T-helper 1 cell (primary cell): Measurements from ENCODE around the gene EIF3F.

Experiments used
- DNase-seq, 5 donors: peaks; one replicate each; pipeline ENCODE4 v3.0.0-alpha.2; 2012 to 2020

EIF3F gene

DNA sequence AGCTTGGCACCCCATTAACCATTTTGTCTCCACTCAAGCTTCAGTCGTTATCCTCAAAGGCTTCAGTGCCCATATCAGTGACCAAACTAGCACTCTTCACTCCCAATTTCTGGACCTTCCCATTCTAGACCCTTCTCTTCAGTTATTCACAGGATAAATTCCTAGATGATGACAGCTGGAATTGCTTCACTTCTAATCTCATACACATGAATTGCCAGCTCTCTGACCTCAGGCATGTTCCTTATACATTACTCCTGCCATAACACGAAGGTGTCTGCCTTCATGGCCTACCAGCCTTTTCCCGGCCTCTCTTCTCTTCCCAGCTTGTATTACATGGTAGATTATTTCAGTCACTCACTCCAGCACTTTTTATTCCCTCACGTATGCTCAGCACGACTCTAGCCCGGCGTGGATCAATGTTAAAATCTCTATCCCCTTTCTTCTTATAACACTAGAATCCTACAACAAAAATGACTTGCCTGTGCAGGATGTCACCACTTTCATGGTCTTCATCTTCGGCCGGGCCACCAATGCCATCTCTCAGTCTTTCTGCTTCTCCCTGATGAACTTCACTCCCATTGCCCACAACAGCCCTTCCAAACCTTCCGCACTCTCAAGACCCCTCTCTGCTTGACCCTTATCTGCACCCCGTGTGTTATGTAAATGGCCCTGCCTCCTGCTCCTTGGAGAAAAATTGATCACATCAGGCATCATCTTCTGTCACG, 36.9 kb downstream of the EIF3F start:
- no peak for DNase-seq

DNA sequence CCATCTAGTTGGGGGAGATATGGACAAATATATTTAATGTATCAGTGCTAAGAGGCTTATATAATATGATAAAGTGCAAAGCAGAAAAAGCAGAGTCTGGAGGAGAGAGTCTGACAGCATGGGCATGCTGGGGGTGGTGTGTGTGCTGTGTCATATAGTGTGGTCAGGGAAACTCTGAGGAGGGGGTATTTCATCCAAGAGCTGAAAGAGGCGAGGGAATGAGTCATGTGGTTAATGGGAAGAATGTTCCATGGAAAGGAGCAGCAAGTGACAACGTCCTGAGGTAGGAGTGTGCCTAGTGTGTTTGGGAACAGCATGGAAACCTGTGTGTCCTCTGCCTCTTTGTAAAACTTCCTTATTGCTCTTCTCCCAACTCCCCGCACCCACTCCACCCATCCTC, 38.0 kb downstream of the EIF3F start:
- DNase-seq, result no peak

DNA sequence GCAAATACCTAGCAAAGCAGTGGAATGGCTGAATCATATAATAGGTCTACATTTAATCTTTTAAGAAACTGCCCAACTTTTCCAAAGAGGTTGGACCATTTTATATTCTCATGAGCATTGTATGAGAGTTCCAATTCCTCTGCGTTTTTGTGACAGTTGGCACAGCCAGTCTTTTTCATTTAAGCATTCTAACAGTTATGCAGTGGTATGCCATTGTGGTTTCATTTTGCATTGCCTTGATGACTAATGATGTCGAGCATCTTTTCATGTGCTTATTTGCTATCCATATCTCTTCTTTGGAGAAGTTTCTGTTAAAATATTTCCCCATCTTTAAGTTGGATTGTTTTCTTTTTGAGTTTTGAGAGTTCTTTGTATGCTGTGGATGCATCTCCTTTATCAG, 38.7 kb downstream of the EIF3F start:
- no peak for DNase-seq

DNA sequence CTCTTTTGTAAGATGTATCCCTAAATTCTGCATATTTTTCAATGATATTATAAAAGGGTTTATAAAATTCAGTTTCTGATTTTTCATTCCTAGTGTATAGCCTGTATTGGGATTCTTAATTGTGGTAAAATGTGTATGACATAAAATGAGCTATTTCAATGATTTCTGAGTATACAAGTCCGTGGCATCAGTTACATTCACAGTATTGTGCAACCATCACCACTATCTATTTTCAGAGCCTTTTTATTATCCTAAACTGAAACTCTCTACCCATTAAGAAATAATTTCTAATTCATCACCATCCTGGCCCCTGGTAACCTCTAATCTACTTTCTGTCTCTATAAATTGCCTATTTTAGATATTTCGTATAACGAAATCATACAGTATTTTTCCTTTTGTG, 39.8 kb downstream of the EIF3F start:
- DNase-seq, result no peak

DNA sequence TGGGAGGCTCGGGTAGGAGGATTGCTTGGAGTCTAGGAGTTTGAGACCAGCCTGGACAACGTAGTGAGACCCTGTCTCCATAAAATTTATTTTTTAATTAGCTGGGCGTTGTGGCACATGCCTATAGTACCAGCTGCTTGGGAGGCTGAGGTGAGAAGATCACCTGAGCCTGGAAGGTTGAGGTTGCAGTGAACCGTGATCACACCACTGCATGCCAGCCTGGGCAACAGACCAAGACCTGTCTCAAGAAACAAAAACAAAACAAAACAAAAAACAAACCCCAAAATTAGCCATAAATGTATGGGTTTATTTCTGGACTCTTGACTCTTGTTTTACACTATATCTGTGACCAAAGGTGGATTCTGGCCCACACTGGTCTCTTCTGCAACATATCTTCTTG, 41.6 kb downstream of the EIF3F start:
- DNase-seq, result no peak

DNA sequence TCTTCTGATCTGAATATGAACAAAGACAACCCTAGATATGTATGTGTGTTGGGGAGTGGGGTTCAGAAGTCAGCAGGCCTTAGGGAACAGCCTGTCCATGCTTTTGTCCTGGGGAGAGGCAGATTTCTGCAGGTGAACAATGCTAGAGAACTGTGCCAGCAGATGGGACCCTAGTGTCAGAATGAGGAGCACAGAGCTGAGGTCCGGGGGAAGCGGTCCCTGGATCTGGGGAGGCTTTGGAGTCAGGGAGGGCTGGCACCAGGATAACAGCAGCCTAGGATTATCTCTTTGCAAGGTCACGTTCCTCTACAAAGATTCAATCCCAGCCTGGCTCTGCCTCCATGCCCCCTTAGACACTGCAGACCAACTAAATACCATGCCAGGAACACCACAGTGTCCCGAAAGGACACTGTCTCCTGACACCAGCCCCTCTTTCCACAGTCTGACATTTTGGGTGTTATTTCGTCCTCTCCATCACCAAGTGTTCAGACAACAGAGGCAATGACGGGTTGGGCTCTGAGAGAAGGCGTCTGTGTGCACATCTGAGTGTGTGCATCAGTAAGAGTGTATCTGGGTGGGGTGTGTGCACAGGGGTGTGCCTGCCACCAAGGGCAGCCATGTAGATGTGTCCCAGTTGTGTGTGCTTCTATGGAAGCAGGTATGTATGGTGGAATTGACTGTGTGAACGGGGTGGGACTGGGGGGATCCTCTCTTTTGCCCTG, 43.5 kb downstream of the EIF3F start:
- no peak for DNase-seq

DNA sequence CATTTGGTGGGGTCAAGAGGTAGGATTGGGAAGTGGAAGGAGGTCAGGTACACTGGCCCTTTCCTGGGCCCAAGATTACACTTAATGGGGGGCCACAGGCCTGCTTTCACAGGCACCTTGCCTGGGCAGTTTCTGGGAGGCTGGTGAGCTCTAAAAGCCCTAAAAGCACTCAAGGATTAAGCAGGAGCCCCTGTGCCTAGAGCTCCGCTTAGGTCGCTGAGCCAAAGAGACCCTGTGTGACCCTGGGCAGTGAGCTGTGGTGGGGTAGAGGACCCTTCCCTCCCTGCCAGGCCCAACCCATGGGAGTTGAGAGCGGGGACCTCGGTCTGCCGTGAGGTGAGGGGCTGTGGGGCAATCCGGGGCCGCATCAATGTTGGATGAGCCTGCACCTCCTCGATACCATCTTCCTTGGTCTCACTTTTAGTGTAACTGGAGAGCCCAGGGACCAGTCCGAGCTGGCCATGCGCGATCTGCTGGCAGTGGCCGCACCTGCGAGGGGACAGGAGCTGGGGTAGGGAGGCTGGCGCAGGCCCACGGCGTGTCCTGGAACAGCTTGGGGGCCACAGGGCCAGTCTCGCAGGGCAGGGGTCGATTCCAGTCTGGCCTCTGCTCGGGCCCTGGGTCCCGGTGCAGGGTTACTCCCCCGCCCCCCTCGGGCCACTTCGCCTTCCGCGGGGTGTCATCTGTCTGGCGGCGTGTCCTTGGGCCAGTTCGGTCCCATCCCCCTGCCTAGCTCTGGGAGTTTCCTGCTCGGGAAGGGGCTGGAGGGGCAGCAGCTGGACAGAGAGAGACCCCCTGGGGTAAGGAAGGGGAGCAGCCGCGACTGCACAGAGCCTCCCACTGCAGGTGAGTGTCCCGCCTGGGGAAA, 44.3 kb downstream of the EIF3F start:
- no peak for DNase-seq

DNA sequence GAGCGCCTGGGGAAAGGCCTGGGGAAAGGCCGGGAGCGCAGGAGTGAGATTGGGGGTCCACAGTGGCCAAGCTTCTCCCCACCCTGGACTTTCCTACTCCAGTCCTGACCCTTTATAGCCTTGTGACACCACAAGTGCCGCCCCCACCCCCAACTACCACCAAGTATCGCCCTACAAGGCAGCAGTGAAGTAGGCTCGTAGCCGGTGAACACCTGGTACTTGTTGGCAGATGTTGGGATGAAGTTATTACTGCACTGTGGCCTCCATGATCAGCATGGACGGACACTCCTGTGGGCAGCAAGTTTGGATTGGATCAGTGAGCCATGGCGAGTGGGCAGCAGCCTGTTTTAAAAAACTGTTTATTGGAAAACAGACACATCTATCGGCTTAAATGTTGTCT, 45.0 kb downstream of the EIF3F start:
- no peak for DNase-seq

DNA sequence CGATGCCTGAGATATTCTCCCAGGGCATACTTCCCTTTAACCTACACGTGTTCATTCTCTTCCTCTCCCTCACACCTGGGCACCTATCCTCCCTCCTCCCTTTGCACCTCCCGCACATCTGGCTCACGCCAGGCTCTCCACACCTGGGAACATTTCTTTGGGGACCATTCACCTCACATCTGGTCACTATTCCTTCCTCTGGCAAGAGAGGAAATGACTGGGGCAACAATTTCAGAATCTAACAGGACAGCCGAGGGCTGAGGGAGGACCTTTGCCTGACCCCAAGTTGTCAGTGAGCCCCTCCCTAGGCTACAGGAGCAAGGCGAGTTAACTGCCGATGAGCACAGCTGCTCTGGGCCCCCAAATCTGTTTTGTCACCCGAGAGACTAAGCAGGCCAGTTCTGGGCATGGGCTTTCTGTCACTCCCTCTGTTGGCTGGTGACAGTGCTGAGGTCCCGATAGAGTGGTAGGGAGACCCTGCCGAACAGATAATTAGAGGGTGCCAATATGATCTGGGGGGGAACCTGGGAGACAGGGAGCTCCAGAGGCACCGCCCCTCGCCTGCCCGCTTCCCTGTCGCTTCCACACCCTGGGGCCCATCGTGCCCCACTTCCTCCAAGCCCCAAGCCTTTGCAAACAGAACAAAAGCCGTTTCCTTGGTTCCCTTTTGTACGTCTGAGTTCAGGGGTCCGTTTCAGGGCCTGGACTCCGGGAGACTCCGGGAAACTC, 45.6 kb downstream of the EIF3F start:
- no peak for DNase-seq

DNA sequence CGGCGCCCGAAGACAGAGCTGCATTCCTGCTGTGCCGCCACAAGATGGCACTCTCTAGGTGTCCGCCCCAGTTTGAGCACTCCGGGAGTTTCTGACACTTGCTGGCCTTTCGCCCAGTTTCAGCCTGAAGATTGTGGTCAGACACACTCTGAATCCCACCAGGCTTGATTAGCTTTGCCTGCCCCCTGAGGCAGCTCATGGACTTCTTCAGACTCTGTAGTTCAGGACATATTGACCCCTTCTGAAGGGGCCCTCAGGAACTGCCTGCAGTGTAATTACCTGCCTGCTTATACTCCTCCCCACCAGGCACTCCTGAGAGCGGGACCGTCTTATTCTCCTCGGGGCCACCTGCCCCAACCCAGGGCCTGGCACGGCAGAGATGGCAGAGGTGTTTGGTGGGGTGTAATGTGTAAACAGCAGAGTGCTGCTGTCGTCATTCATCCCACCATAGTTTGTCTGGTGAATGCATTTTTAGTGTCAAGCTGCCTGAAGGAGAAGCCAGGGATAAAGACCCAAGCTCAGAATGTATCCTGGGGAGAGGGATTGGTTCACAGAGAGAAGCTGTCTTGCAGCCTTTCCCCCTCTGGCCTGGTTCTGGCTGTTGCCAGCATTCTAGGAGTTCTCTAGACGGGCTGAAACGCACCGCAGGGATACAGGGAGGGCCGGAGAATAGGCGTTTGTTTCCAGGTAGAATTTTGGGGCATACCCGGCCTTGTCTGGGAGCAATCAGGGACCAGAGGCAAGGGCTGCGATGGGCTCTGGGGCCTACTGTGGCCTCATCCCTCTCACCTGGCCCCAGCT, 46.4 kb downstream of the EIF3F start:
- DNase-seq, result peak in 4 of 5 donors; percentile 27 to 33 (median 28)

DNA sequence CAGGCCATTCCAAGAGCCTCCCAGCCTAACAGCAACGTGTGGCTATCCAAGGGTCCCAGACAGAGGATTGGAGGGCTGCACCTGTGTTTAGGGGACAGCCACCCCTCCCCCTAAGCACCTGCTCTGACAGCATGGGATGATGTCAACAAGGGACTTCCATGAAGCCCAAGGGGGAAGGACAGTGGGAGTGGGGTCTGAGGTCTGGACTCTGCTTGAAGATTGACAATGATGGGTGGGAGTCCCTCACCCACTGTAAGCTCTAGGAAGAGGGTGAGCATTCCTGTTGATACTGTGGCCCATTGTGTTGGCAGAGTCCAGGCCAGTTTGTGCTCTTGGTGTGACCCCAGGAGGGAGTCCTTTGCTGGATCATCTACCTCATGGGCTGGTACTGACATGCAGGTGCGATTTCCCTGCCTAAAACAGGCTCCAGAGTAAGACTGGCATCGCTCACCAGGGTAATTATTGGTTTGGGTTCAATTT, 47.0 kb downstream of the EIF3F start:
- no peak for DNase-seq

DNA sequence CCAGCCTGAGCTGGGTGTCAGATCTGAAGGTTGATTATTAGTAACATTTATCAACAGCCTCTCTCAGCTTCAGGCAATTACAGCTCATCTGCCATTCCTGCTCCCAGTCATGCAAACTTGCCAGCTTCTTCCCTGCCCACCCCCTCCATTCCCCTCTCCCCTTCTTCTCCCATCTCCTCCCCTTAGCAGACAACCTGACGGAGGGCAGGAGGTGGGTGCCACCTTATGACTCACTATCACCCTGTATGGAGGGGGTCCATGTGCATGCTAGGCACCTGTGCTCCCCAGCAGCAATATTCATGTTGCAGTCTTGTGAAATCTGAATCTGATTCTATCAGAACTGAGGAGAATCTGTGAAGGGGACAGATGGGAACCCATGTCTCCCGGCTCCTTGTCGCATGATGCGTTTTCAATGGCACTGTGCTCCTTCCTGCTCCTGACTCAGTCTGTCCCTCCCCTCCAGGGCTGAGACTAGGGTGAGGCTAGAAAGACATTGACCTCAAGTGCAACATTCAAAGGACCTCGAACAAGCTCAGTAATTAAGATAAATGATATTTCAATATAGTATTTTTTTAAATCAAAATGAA, 47.6 kb downstream of the EIF3F start:
- DNase-seq, result no peak

DNA sequence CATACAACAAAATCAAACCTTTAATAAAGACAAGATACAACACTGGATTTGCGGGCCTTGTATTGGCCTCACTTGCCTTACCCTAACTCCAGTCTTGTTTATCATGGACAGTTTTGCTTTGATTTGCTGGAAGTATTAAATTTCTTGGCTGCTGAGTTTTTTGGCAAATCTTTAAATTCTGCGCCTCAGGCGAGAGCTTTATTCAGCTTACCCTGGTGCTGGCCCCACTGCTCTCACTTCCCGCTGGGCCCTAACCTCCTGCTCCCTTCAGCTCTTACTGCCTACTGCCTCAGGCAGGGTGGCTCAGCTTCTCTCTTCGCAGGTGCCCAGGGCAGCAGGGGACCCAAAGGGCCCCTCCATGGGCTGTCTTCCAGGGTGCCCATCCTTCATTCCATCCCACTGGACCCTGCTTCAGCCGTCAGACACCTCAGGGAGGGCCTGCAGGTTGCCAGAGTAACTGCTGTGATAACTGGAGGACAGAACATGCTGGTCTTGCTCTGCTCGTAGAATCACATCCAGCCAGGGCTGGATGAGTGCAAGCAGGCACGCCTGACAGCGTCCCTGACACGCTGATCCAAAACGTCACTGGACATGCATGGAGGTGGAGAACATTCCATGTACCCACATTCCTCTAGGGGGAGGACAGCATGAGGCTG, 48.2 kb downstream of the EIF3F start:
- no peak for DNase-seq

DNA sequence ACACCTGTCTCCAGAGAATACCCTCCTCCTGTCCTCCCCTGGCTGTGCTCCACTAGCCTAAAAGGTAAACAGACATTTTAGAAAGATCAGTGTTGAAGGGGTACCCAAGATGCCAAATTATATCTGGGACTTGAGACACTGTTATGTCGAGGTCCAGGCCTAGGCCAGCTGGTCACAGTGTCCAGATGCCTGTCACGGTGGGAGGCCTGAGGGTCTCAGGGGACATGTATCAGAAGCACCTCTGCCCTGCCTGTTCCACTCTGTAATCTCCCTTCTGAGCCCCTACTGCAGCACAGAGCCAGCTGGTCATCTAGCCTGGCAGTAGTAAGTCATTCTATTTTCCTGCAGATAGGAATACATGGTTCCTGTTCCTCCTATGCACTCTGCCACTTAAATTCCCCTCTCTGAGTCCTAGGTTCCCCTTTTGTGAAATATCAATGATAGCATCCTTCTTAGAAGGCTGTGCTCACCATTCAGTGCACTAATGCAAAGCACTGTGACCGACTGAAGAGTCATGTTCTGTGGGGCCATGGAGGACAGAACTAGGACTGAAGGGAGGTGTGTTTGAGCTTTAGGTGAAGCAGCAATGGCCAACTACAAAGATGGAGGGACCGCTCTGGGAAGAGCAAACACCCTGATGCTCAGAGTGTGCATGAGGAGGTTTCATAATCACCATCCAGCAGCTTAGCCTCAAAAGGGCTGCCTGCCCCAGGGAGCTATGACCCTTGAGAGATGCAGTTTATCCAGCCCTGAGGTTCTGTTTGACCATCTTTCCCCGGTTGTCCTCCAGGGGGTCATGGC, 49.1 kb downstream of the EIF3F start:
- DNase-seq, result no peak

DNA sequence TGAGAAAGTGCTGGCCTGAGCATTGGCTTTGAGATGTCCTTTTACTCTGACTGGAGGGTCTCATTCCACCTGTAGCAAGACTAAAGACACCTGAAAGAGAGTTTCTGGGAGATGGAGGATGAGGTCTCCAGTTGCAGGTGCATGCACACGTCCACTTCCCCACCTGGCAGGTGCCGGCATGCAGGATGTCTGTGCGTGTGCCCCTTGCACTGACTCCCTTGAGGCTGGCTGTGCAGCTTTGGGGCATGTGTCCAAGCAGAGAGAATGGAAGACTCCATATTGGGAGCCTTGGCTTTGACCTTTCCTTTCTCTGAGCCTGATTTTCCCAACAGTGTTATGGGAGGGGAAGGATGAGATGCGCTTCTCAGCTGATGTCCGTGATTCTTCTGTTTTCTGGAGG, 49.8 kb downstream of the EIF3F start:
- no peak for DNase-seq

DNA sequence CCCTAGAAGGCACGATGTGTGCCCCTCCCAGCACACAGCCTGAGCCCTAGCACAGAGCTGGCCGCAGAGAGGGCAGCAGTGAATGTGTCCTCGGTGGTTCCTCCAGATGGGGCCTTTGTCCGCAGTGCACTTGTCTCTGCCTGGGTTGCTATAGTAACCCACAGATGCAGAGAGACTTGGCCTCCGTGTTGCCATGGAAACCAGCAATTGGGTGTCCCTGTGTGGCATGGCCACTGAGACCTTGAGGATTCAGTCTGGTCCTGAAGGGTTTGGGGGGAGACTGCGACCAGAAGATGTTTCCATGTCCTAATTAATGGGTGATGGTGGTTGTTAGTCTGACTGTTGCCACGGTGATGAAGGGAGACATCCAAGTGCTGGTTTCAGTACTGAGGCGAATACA, 51.3 kb downstream of the EIF3F start:
- DNase-seq, result no peak

DNA sequence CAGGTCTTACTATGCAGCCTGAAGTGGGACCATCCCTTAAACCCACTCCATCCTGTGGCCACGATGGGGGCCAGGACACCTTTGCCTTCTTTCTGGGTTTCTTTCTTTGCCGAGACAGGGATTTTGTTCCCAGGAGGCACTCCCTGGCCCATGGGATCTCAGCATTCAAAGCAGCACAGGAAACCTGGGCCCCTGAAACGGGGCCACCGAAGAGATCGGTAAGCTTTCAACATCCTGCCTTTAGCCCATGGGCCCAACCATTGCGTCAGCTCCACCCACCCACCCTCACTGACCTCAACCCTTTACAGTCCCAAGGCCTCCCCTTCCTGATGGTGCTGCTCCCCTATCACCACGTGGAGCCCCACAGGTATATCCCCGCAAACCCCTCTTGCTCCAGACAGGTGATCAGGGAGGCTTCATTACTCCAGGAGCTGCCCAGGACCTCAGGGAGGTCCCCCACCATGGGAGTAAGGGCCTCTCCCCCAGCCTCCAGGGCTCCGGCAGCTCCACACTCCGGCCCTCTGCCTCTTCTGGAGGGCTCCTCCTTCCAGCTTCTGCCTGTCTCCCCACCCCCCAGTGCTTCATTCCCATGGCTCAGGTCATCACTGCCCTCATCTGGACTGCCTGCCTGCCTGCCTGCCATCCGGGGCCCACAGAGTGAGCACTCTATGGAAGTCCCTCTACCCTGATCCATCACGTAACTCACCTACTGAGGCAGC, 51.8 kb downstream of the EIF3F start:
- no peak for DNase-seq

DNA sequence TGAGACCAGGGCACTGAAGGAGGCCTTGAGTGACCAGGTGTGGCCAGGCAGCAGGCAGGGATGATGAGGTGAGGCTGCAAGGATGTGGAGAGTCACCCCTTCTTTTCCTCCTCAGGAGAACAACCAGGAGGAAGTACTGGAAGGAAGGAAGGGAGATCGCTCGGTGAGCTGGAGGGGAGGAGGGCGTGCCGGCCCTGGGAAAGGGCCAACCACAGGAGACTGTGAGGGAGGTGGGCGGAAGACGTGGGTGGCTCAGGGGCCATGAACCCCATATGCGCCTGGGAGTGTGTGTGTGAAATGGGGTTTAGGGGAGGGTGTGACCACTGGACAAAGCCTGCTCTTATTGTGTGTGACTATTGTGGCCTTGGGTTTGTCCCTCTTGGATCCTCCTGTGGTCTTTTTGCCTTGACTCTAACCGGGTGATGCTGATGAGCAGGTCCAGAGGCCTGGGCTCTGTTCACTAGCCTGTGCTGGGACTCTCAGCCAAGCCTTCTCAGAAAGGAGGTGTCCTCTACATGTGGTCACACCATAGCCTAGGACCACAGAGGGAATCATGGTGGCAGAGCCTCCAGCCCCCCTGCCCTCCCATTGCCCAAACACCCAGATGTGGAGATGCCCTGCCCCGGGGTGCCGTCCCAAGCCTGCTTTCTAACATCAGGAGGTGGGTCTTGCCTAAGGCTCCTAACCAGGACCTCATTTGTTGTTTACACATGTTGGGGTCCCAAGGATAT, 52.6 kb downstream of the EIF3F start:
- no peak for DNase-seq
